BE2C (cell line): ENCODE data around the gene KIAA1614.

Experiments
- DNase-seq: peaks from one replicate; pipeline ENCODE4 v3.0.0-alpha.2; 2020
- H3K27me3 ChIP-seq: fragments of 250-450 bp; sonication (Bioruptor Pico); 2 replicates; pipeline ENCODE4 v1.5.1; 2020; ENCODE audit warnings: mild to moderate bottlenecking
- H3K36me3 ChIP-seq: fragments of 250-450 bp; sonication (Bioruptor Pico); 2 replicates; pipeline ENCODE4 v1.5.1; 2020; ENCODE audit warnings: mild to moderate bottlenecking
- H3K4me1 ChIP-seq: fragments of 250-450 bp; sonication (Bioruptor Pico); 2 replicates; pipeline ENCODE4 v1.5.1; 2020
- H3K4me3 ChIP-seq: 2 replicates; pipeline ENCODE4 v1.5.1; 2011; ENCODE audit warnings: low read depth, low read length
- H3K9me3 ChIP-seq: fragments of 250-450 bp; sonication (Bioruptor Pico); 2 replicates; pipeline ENCODE4 v1.5.1; 2020
- CTCF ChIP-seq: IDR thresholded peaks from 2 replicates; pipeline ENCODE4 v1.5.1; 2012; ENCODE audit warnings: mild to moderate bottlenecking, low read depth, low read length

KIAA1614 gene

GRCh38 chr1:180969434-180969833 lies 56.7 kb downstream of the KIAA1614 start:
- Histone ChIP-seq H3K4me3 (no peak overlapping the region), H3K4me1 (no peaks in the 10 kb centered on the region), H3K9me3 (no peaks in the 10 kb centered on the region), H3K36me3 (peaks cover 34% of the 10 kb centered on the region), H3K27me3 (no peaks in the 10 kb centered on the region)
- no peak for TF ChIP-seq CTCF
- no peak for DNase-seq

GRCh38 chr1:180970333-180971079 lies 57.8 kb downstream of the KIAA1614 start:
- Histone ChIP-seq H3K4me1 (0 out of 2 replicates have a peak, but pooled peaks cover 1% of the 10 kb centered on the region), H3K9me3 (no peaks in the 10 kb centered on the region), H3K27me3 (no peaks in the 10 kb centered on the region), H3K4me3 (no peak overlapping the region), H3K36me3 (peaks cover 34% of the 10 kb centered on the region)
- no peak for TF ChIP-seq CTCF
- no peak for DNase-seq

GRCh38 chr1:180971273-180971997 lies 58.7 kb downstream of the KIAA1614 start:
- TF ChIP-seq CTCF, result no peak
- peaks cover 40% of the 10 kb centered on the region for H3K36me3 ChIP-seq

GRCh38 chr1:180973369-180973768 lies 60.7 kb downstream of the KIAA1614 start:
- Histone ChIP-seq H3K4me1 (0 out of 2 replicates have a peak, but pooled peaks cover 3% of the 10 kb centered on the region), H3K36me3 (peaks cover 51% of the 10 kb centered on the region), H3K9me3 (no peaks in the 10 kb centered on the region), H3K27me3 (no peaks in the 10 kb centered on the region), H3K4me3 (no peak overlapping the region)
- TF ChIP-seq CTCF, result no peak
- no peak for DNase-seq

More at GRCh38 chr1:180971273-180971997, 58.7 kb downstream of the KIAA1614 start:
- H3K9me3 ChIP-seq, result no peaks in the 10 kb centered on the region
- no peaks in the 10 kb centered on the region for H3K27me3 ChIP-seq
- H3K4me3 ChIP-seq, result no peak overlapping the region
- no peak for DNase-seq
- H3K4me1 ChIP-seq, result 0 out of 2 replicates have a peak, but pooled peaks cover 3% of the 10 kb centered on the region

GRCh38 chr1:180974236-180974635 lies 61.5 kb downstream of the KIAA1614 start:
- no peak overlapping the region for H3K4me3 ChIP-seq
- no peak for DNase-seq

More at GRCh38 chr1:180974236-180974635, 61.5 kb downstream of the KIAA1614 start:
- H3K4me1 ChIP-seq, result 0 out of 2 replicates have a peak, but pooled peaks cover 3% of the 10 kb centered on the region
- no peaks in the 10 kb centered on the region for H3K9me3 ChIP-seq
- peaks cover 50% of the 10 kb centered on the region for H3K36me3 ChIP-seq
- no peak for TF ChIP-seq CTCF
- no peaks in the 10 kb centered on the region for H3K27me3 ChIP-seq
